NCI-H460 (cell line): Measurements from ENCODE around the gene ALG11. TPM values are rescaled to one million over a fixed set of nuclear protein-coding genes. Genes with fewer than 3 reads are reported as not detected.
A peak's percentile ranks its signal among the peaks of the same experiment; 100 is the strongest.
"Not testable (repeated sequence)": the region's sequence is repeated elsewhere in the genome, so short reads cannot be mapped to it uniquely, and the experiment has no call there.

ENCODE experiments used
- DNase-seq: peaks from one replicate; pipeline ENCODE4 v3.0.0-alpha.2; 2016; ENCODE audit warnings: low read depth; ENCODE audit errors: extremely low read depth
- total RNA-seq: library from RNA; depleted of rRNA; stranded (reverse); fragments of >200 nt; shearing (Covaris generic); gene quantifications from 2 replicates; pipeline ENCODE4 v1.2.3, GENCODE V29; 2014; rRNA removed

The ALG11 gene
- total RNA-seq, 1 experiment from 2014 or later = 10.3 TPM

DNA sequence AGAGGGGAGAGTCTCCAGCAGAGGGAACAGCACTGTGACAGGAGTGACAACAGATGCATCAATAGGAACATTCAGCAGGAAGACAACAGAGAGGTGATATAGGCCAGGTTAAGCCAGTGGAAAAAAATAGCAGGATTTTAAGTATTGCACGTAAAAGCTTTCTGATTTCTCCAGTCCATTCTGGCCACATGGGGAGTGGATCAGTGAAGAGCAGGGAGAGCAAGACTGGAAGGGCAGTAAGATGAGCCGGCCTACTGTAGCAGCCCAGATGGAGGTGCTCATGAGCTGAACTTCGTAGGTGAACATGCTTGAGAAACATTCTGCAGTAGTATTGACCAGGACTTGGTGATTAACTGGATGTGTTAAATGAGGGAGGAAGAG is 14.0 kb downstream of the ALG11 start:
- DNase-seq = no peak

DNA sequence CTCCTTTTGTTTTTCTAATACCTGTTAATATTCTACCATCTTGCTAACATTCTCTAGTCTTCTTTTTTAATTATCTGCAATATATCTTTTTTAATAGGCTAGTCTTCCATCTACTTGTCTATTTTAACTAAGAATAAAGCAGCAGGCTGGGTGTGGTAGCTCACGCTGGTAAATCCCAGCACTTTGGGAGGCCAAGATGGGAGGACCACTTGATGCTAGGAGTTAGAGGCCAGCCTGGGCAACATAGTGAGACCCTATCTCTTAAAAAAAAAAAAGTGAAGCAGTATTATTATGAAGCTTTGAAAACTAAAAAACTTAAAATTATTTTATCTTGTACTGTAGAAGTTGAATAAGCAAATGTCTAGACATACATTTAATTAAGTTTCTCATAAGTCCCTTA is 15.6 kb downstream of the ALG11 start:
- no peak for DNase-seq

DNA sequence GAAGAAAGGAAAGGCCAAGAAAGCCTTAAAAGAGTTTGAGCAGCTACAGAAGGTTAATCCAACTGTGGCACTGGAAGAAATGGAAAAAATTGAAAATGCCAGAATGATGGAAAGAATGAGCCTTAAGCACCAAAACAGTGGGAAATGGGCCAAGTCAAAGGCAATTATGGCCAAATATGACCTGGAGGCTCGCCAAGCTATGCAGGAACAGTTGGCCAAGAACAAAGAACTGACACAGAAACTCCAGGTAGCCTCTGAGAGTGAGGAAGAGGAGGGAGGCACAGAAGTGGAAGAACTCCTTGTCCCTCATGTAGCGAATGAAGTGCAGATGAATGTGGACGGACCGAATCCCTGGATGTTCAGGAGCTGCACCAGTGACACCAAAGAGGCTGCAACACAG is 17.4 kb downstream of the ALG11 start:
- DNase-seq = no peak

DNA sequence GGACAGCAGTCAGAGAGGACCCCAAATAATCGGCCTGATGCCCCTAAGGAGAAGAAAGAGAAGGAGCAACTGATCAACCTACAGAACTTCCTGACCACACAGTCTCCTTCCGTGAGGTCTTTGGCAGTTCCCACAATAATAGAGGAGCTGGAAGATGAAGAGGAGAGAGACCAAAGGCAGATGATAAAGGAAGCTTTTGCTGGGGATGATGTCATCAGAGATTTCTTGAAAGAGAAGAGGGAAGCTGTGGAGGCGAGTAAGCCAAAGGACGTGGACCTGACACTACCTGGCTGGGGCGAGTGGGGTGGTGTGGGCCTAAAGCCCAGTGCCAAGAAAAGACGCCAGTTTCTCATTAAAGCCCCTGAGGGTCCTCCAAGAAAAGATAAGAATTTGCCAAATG is 18.2 kb downstream of the ALG11 start:
- DNase-seq = not testable (repeated sequence)

DNA sequence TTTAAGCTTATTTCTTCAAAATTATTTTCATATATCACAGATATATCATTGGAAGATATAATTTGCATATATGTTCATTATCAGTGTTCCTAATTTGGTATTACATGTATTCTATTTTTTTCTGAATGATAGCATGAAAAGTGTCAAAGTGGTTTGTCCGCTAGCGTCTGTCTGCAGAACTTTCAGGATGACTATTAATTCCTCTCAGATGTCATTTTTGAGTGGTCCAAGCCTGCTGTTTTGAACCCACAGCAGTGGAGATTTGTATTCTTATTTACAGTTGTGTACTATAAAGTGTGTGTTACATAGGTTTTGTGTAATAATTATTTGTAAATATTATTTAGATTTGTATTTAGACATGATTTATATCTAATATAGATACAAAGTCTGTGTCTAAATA is 20.8 kb downstream of the ALG11 start:
- DNase-seq = no peak

DNA sequence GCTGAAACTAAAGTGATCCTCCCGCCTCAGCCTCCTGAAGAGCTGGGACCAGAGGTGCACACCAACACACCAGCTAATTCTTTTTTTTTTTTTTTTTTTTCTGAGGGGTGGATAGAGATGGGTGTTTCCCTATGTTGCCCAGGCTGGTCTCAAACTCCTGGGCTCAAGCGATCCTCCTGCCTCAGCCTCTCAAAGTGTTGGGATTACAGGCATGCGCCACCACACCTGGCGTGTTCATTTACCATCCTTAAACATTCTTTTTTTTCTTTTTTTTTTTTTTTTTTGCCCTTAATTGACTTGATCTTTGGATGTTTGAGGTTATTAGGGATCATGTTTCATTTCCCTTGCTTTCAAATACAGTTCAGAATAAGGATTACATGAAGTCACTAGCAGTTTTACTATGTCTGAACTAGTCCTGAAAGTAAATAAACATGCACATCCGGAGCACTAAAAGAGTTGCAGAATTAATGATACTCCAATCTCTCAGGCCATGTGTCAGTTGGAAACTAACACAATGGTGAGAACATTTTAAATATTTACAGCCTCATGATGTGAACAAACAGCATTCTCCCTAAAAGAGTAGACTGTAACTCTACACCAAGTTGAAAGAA is 22.5 kb downstream of the ALG11 start:
- DNase-seq = peak; percentile 1

DNA sequence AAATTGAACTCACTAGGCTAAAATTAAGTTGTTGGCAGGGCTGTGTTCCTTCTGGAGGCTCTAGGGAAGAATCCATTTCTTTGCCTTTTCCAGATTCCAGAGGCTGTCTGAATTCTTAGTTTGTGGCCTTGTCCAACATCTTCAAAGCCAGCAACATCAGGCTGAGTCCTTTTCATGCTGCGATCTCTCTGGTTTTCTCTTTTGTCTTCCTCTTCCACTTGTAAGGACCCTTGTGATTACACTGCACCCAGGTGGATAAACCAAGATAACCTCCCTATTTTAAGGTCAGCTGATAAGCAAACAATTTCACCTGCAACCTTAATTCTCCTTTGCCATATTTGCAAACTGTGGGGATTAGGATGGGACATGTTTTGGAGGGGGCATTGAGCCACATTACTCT is 23.8 kb downstream of the ALG11 start:
- no peak for DNase-seq

DNA sequence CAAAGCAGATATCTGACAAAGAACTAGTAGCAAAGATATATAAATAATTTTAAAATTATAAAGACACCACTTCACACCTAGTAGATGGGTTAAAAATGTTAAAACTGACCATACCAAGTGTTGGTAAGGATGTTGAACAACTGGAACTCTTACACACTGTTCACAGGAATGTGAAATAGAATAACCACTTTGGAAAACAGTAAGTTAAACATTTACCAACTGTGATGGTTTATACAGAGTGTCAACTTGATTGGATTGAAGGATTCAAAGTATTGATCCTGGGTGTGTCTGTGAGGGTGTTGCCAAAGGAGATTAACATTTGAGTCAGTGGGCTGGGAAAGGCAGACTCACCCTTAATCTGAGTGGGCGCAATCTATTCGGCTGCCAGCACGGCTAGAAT is 31.5 kb downstream of the ALG11 start:
- DNase-seq = no peak

DNA sequence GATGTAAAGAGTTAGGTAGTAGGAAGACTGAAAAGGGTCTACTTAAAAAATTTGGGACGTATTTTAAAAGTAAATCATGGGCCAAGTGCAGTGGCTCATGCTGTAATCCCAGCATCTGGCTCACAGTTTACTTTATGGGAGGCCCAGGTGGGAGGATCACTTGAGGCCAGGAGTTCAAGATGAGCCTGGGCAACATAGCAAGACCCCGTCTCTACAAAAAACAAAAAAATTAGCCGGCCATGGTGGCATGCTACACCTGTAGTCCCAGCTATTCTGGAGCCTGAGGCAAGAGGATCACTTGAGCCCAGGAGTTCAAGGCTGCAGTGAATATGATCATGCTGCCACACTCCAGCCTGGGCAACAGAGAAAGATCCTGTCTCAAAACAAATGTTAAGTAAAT is 35.3 kb downstream of the ALG11 start:
- DNase-seq = no peak

DNA sequence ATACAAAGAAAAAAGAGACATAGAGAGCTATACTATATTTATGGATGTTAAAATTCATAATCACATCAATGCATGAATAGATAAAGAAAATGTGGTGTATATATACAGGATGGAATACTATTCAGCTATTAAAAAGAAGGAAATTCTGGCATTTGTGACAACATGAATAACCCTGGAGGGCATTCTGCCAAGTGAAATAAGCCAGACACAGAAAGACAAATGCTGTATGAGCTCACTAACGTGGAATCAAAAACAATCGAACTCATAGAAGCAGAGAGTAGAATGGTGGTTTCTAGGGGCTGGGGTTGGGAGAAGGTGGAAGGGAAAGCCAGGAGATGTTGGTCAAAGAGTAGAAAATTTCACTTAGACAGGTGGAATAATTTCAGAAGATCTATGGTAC is 36.3 kb downstream of the ALG11 start:
- no peak for DNase-seq

DNA sequence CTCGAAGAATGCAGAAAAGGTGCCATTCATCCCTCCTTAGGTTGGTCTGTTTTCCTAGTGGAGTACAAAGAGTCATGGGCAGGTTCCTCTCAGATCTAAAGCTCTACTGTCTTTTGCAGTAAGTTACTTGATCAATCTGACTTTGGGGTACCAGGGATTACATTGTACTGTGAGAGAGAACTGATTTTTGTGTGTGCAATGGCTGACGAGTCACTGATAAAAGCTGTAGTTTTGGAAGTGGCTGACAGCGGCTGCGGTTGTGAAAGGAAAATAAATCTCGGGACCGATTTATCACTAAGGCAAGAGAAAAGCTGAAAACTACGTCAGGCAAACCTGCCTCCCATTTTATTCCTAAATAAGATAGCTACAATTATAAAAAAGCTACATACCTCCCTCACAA is 39.2 kb downstream of the ALG11 start:
- no peak for DNase-seq

DNA sequence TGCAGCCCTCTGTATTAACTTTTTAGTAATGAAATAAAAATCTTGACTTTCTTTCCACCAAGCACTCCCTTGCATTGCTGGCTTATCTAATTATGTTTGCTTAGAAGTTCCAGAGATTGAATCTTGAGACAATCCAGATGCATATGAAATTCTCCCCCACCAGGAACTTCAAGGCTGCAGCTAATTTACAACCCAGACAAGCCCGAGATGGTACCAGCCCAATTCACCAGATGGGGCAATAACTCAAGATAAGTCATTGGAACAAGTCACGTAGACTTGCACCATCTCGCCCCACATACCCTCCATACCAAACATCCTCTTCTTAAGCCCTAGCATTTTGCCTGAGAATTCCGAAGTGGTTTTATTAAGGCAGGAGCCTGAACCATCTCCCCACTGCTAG is 41.3 kb downstream of the ALG11 start:
- DNase-seq = no peak

DNA sequence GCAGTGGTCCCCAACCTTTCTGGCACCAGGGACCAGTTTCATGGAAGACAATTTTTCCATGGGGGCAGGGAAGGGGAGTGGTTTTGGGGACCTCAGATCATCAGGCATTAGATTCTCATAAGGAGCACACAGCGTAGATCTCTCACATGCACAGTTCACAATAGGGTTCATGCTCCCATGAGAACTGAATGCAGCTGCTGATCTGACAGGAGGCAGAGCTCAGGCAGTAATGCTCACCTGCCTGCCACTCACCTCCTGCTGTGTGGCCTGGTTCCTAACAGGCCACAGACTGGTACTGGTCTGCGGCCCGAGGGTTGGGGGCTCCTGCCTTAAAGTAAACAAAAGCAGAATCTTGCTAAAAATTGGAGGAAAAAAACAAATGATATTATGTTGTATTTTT is 48.9 kb downstream of the ALG11 start:
- DNase-seq = not testable (repeated sequence)

DNA sequence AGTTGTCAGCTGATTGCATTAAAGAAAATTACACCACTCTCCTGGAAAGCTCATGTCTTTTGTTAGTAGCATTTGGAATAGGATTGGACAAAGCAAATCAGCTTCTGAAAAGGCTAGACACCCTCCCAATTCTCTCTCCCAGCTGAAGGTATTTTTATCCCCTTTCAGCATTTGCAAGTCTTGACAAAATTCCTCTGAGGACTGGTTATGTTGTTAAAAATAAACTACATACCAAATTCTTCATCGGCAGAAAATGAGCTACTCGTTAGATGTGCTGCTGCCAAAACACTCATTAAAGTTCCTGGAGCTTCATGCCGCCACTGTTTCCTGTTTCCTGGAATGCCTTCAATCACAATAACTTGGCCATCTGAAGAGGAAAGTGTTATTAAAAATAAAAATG is 49.4 kb downstream of the ALG11 start:
- DNase-seq = no peak

DNA sequence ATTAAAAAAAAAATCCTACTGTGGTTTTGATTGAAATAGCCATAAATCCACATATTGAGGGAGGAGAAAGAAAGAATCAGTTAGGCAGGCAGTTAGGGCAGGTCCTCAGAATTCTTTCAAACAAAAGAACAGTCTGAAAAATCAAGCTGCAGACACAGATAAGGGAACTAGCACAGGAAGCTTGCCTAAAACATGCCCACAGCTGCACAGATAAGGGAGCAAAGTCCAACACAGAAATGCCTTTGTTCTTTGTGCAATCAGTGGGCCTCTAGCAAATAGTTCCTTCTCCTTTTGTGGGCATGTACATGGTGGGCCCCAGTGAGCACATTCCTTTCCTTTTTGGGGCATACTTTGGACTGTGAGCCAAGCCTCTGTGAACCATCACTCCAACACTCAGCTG is 55.0 kb downstream of the ALG11 start:
- no peak for DNase-seq

DNA sequence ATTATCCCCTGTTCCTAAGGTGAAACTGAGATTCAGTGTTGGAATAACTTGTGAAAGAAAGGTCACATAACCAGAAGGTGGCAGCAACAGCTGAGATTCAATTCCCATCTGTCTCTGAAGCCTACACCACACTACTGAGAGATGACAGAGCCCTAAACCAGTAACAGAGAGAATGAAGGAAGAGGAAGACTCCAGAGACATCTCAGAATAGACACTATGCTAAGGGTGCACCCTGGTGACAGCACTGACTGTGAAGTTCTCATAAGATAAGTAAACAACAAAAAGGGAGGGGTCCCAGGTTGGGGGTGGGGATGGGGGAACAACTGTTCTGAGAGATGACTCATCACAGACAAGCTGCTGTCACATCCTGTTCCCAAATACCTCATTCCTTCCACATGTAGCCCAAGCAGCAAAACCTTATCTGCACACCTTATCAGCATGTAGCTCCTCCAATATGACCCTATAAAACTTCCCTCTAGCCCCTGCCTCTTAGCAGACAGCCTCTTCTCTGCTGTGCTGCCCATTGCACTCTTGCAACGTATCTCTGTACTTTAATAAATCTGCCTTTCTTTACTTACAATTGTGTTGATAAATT is 58.8 kb downstream of the ALG11 start:
- no peak for DNase-seq

Other genes with a start within 250 kb of the ALG11 start
- 3.6 and 5.9 TPM in 2 replicates for gene DHRS12, start 208.2 kb upstream of the ALG11 start, total RNA-seq
- not detected in 2 replicates for gene TMEM272, start 167.2 kb upstream of the ALG11 start, total RNA-seq
- not detected in 2 replicates for gene CCDC70, start 150.4 kb upstream of the ALG11 start, total RNA-seq
- gene ATP7B, start 948 bp upstream of the ALG11 start, total RNA-seq = 2.0 and 2.1 TPM in 2 replicates
- 8.4 and 8.8 TPM in 2 replicates for gene UTP14C, start 12.3 kb downstream of the ALG11 start, total RNA-seq
- 0.14 and 0.17 TPM in 2 replicates for gene NEK5, start 116.7 kb downstream of the ALG11 start, total RNA-seq
- 5.8 and 8.7 TPM in 2 replicates for gene NEK3, start 147.2 kb downstream of the ALG11 start, total RNA-seq